HG02678 (cell line): ENCODE measurements around the gene EPHB1.
"Not testable (repeated sequence)": the region's sequence is repeated elsewhere in the genome, so short reads cannot be mapped to it uniquely, and the experiment has no call there.

Source experiments
- ATAC-seq: cut with Tn5 transposase; IDR thresholded peaks from one replicate; pipeline ENCODE4 v1.9.1; 2021; ENCODE audit warnings: mild to moderate bottlenecking, moderate library complexity; ENCODE audit not compliant: unreplicated experiment

Gene EPHB1

DNA sequence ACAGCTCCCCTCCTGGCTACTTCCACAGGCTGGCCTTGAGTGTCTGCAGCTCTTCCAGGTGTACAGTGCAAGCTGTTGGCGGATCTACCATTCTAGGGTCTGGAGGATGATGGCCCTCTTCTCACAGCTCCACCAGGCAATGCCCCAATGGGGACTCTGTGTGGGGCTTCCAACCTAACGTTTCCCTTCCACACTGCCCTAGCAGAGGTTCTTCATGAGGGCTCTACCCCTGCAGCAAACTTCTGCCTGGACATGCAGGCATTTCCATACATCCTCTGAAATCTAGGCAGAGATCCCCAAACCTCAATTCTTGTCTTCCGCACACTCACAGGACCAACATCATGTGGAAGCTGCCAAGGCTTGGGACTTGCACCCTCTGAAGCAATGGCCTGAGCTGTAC lies 438.4 kb downstream of the EPHB1 start:
- not testable (repeated sequence) for ATAC-seq

- ATAC-seq = no peak
Observed at GRCh38 chr3:135235541-135235940, 440.5 kb downstream of the EPHB1 start.

DNA sequence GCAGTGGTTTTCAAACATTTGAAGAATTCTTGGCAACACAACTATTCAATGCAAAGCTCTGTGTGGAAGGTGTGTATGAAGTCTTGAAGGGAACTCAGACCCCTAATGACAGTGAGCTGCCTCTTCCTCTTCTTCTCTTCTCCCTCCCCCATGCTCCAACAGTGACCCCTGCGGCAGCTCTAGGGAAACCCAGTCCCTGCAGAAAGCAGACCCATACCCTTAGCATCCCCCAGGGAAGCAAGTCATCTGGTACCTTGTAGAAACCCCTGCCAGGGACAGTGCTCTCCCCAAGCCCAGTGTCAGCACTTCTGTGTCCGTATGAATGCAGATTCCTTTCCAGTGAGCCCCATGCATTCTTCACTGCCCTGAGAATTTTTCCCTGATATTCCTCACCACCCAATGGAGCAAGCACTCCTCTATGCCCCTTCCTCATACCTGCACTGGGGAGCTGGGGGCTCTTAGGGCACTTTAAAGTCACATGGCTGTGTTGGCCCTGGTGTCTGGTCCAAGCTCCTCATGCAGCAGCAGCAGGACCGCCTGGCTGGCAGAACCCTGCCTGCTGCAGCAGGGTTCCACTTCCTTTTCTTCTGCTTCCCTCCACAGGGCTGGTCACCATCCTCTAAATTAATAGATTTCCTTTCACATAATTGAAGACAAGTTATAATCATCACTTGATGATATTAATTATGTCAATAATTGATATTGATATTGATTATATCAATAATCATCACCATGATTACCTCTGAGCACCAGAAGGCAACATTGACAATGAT lies 442.5 kb downstream of the EPHB1 start:
- no peak for ATAC-seq

GRCh38 chr3:135238236-135238830 lies 443.3 kb downstream of the EPHB1 start:
- no peak for ATAC-seq

- no peak for ATAC-seq
Observed at GRCh38 chr3:135238871-135239614, 444.0 kb downstream of the EPHB1 start.

DNA sequence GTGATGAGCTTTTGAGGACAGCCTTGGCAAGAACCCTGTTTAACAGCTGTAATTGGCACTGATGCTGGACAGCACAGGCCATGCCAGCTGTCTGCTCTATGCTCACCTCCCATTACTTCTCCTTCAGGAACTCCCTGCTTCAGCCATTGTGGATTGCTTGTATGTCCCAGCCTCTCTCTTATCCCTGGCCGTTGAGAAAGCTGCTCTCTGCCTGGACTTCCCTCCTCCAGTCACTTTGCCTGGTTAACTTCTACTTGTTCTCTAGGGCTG lies 444.5 kb downstream of the EPHB1 start:
- no peak for ATAC-seq

- peak; percentile 45 for ATAC-seq
Observed at GRCh38 chr3:135240426-135240825, 445.4 kb downstream of the EPHB1 start.

DNA sequence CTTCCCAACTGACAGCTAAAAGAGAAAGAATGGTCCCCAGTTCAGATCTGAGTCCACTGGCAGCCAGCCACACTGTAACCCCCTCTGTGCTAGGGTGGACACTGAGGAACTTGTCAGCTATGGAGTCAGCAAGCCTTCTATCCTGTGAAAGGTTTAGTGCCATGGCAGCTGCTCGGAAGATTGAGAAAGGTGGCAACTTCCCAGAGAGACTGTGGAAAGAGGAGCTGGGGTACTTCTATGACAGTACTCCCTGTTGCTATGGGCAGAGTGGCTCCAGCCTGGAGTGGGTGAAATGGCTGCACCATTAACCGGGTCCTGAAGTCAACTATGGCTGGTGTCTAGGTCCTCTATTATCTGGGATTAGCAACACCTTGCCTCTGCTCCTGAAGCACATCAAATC lies 447.2 kb downstream of the EPHB1 start:
- ATAC-seq = no peak

- no peak for ATAC-seq
Observed at GRCh38 chr3:135243616-135244015, 448.6 kb downstream of the EPHB1 start.

DNA sequence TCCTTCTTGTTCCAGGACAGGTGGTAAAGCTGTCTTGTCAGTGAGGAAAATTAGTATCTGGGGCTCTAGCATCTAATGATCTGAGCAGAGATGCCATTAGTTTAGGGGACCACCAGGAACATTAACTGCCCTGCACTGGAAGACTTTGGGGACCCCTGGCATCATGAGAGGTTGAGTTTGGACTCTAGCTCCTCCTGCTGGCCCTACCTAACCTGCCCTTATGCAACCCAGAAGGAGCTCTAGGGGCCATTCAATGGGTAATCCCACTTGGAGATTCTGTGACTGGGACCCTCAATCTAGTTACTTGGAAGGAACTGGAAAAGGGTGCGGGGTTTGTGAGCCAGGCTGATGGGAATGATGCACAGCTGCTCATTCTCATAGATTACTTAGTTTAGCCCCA lies 451.0 kb downstream of the EPHB1 start:
- no peak for ATAC-seq

DNA sequence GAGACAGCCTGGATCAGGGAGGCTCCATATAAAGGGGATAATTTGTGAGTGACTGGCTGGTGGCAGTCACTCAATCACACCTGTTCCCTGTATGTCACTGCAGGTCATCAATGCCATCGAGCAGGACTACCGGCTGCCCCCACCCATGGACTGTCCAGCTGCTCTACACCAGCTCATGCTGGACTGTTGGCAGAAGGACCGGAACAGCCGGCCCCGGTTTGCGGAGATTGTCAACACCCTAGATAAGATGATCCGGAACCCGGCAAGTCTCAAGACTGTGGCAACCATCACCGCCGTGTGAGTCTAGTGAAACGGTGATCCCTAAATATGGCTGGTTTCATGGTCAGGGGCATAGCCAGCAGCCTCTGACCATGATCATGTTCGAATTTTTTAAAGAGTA lies 453.2 kb downstream of the EPHB1 start:
- no peak for ATAC-seq

DNA sequence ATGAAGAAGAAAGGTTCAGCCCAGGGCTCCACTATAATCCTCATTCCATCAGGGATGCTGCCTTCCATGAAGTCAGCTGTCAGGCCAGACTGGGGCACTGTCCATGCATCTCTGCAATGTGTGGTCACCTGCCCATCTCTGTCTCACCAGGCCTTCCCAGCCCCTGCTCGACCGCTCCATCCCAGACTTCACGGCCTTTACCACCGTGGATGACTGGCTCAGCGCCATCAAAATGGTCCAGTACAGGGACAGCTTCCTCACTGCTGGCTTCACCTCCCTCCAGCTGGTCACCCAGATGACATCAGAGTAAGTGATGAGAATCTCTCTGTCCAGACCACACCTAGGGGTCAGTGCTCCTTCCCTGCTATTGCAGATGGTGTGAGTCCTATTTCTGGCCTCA lies 454.1 kb downstream of the EPHB1 start:
- no peak for ATAC-seq

GRCh38 chr3:135258916-135259315 lies 463.9 kb downstream of the EPHB1 start:
- no peak for ATAC-seq

- no peak for ATAC-seq
Observed at GRCh38 chr3:135260025-135260424, 465.0 kb downstream of the EPHB1 start.

DNA sequence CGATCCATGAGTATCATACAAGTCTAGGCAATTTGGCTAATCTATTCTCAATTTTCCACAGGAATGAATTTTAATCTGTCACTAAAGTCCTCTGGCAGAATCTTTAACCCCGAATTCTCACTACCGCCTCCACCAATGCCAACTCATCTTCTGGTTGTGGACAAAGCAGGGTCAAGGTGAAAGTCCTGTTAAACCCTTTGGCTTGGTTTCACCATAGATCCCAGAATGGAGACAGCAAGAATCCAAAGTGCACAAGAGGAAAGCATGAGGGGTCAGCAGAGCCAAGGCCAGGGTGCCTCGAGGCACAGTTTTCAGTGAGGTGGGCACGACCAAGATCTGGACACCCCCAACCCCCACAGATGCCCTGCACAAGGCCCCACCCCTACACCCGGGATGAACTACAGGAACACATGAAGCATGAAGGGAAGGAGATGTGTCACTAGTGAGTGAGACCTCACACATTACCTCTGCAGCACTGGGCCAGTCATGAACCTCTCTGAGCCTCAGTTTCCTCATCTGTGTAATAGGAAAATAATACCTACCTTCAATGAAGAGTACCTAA lies 466.2 kb downstream of the EPHB1 start:
- ATAC-seq = no peak

- ATAC-seq = no peak
Observed at GRCh38 chr3:135261916-135262315, 466.9 kb downstream of the EPHB1 start.

GRCh38 chr3:135262441-135262840 lies 467.4 kb downstream of the EPHB1 start:
- no peak for ATAC-seq

DNA sequence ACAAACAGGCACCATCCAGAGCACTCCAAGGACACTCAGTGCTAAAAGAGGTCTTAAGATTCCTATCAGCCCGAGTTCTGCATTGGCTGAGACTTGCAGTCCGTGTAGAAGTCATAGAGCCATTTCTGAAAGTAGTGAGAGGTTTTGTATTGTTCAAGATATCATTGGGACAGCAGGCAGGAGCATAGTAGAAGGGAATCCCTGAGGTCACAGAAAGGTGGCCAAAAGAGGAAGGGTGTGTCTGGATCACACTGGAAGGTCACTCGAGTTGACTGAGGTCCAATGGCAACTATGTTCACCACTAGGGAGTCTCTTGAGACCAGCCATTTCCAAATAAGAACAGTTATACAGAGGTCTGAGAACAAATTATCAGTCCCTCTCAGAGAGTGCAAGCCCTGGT lies 468.3 kb downstream of the EPHB1 start:
- no peak for ATAC-seq

GRCh38 chr3:135267487-135267886 lies 472.4 kb downstream of the EPHB1 start:
- ATAC-seq = no peak

GRCh38 chr3:135268941-135269532 lies 474.0 kb downstream of the EPHB1 start:
- no peak for ATAC-seq

DNA sequence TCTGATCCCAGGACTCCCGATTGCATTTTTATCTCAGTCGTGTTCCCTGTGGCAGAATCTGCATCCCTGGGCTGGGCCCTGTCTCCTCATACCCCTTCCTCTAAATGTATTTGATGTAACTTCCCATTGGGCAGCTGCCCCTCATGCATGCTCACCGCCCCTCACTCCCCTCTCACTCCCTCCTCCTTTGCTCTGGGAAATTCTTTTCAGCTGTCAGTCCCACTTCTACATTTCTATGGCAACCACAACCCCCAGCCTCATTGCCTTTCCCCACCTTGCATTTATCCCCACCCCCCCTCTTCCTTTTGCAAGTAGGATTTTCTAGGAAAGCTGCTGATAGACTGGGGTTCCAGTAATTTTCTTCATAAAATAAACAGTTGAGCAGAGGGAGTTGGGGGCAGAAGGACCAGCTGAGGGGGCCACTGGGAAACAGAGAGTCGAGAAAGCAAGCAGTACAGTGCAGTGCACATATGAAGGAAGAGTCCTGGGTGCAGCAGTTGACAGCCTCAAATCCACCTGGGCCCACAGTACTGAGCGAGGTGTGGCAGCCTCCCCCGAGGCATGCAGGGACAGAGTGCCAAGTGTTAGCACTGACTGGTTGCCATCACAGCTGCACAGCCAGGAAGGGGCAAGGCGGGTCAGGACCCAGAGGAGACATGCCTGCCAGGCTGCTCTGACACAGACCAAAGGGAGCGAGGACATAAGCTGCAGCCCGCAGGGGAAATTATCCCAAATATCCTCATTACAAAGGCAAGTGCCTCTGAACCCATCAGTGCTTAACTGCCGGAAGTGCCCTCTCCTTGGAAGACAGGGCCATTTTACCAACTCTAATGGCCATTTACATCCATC lies 476.3 kb downstream of the EPHB1 start:
- ATAC-seq = no peak
